ENCODE measurements around the gene TJAP1. TPM values are rescaled to one million over a fixed set of nuclear protein-coding genes. Genes with fewer than 3 reads are reported as not detected.
A peak's percentile ranks its signal among the peaks of the same experiment; 100 is the strongest.
"Not testable (repeated sequence)": the region's sequence is repeated elsewhere in the genome, so short reads cannot be mapped to it uniquely, and the experiment has no call there.

Gene TJAP1
- total RNA-seq, 1 experiment from 2014 or later, result 7.8 TPM

DNA sequence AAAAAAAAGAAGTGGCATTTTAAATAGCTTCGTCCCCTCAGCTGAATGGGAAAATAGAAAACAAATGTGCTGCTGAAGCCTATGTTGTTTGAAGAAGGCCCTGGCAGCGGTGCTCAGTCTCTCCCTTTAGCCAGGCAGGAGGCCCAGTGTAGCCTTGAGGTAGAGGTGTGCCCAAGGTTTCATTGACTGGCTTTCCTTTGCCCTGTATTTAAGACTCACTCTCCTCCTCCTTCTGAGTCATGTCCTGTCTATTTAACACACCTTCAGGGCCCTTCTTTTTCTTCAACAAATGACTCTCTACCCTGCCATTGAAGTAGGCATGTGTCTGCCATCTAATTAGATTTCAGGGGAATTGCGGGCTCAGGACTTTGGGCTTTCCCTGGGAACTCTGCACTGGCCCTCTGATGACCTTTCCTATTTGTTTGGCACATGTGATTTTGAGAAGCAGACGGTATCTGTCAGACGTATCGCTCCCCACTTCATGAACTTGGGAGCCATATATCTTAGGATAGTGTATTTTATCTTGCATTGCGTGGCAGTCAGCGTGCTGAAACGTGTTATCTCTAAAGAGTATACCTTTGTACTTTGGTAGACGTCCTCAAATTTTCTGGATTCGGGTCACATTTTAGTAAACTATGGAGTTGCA, 4.3 kb downstream of the TJAP1 start:
- no peak for DNase-seq (ENCODE audit: low read depth)

GRCh38 chr6:43488667-43489276, 11.4 kb downstream of the TJAP1 start:
- DNase-seq (ENCODE audit: low read depth), result peak; percentile 74

GRCh38 chr6:43489277-43490072, 12.1 kb downstream of the TJAP1 start:
- peak; percentile 58 for DNase-seq (ENCODE audit: low read depth)

DNA sequence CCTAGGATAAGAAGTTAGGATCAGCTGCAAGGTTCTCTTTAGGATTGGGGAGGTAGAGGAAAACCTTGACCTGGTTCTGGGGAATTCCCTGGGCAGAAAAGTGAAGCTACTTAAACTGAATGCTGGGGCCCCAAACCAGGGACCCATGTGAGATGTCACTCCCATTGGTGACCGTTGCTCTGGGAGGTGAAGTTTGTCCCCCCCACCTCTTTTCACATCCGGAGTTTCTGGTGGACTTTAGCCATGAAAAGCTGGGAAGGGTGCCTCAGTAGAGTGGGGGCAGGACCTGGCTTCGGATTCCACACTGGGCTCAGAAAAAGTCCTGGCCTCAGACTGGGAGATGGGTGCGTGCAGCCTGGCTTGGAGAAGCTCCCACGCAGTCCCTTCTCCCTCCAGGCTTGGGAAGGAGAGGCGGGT, 13.2 kb downstream of the TJAP1 start:
- DNase-seq (ENCODE audit: low read depth), result no peak

DNA sequence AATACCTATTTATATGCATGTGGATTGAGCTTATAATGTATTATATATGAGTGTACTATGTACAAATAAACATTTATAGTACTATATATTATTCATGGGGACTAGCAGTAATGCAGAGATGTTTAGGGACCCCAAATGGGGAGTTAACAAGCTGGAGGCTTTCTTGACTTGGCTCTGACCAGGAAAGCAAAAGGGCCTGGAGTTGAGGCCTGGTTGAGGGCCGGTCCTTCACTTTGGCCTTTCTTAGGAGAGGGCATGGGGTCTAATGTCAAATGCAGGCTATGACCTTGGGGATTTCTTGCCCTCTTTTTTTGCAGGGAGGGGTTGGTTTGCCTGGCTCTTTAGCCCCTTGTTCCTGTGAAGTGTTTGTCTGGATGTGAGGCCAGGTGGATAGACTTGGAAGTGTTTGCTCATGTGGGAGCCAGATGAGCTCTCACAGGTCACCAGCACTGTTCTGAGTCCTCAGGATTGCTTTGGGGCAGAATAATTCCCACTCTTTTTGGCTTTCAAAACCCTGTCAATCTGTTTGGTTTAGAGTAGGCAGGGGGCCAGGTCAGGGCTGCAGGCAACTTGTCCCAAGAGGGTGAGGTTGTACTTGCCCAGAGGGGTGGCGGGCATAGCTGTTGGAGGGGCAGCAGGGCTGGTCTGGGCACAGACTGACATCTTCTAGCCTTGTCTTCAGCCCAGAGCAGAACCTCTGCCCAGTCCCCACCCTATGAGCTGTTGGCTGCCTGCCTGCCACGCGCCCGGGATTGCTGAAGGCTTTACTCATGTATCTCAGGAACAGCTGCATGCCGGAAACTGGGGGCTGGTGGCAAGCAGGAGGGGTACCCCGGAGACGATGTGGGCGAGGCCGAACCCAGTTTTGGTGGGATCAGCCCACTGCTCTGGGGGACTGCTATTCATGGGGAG, 14.6 kb downstream of the TJAP1 start:
- peak; percentile 77 for DNase-seq (ENCODE audit: low read depth)

- no peak for DNase-seq (ENCODE audit: low read depth)
These were observed 15.3 kb downstream of the TJAP1 start for GRCh38 chr6:43492673-43493072.

DNA sequence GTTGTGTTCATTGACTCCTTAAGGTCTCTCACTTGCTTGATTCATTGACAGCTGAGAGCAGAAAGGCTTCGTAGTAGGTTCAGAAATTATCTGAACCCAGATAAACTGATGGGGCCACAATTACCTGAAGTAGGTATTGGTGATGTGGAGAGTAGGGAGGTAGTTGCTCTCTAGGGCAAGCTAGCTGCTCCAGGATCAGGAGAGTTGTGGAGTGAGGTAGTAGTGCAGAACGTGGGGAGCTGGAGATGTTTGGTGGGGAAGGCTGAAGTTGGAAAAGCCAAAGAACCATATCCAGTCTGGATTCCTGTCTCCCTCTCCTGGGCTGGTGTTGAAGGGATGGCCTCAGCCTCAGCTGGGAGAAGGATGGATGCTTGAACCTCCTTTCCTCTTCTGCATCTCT, 15.9 kb downstream of the TJAP1 start:
- DNase-seq (ENCODE audit: low read depth), result no peak

DNA sequence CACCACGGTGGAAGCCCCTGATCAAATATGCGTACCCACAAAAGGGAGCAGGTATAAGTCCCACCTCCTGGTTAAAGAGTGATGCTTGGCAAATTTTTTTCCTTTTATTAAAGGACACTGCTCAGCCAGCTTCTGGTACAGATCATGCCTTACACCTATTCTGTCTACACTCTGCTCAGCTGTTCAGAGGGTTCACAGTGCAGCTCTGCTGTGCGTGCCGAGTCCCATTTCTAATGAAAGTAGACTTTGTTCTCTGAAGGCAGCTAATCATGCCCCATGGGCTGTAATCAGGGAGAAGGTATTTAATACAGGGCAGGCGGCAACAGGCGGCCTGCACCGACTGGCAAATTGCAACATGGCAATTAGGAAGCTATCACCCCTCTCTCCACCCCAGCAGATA, 16.5 kb downstream of the TJAP1 start:
- no peak for DNase-seq (ENCODE audit: low read depth)

DNA sequence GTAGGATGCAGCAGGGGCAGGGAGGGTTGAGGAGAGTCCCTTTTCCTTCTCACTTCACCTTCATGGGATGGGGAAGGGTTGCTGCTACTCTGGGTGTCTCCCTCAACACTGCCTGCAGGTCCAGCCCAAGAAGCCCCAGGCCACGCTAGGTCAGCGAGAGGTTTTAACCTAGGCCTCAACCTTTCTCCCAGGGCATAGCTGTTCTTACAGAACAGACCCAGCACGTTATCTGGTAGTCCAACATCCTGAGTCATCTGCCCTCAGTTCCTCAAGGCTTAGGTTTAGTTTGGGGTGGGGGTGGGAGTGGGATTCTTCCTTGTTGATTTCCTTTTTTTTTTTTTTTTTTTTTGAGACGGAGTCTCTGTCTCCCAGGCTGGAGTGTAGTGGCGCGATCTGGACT, 17.0 kb downstream of the TJAP1 start:
- DNase-seq (ENCODE audit: low read depth), result no peak

DNA sequence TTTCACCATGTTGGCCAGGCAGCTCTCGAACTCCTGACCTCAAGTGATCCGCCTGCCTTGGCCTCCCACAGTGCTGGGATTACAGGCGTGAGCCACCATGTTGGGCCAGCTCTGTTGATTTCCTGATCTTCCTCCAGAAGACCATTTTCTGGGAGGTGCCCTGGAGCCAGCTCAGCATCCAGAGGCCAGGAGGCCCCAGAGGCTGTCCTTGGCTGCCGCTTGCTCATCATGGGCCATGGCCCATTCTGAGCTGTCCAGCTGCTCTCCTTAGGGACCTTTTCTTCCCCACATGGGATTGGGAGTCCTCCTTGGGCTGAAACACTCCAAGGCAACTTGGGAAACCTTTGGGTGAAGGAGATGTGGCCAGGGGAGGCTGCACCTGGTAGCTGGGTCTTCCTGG, 17.4 kb downstream of the TJAP1 start:
- DNase-seq (ENCODE audit: low read depth), result no peak

- peak; percentile 40 for DNase-seq (ENCODE audit: low read depth)
These were observed 18.1 kb downstream of the TJAP1 start for GRCh38 chr6:43495409-43495941.

DNA sequence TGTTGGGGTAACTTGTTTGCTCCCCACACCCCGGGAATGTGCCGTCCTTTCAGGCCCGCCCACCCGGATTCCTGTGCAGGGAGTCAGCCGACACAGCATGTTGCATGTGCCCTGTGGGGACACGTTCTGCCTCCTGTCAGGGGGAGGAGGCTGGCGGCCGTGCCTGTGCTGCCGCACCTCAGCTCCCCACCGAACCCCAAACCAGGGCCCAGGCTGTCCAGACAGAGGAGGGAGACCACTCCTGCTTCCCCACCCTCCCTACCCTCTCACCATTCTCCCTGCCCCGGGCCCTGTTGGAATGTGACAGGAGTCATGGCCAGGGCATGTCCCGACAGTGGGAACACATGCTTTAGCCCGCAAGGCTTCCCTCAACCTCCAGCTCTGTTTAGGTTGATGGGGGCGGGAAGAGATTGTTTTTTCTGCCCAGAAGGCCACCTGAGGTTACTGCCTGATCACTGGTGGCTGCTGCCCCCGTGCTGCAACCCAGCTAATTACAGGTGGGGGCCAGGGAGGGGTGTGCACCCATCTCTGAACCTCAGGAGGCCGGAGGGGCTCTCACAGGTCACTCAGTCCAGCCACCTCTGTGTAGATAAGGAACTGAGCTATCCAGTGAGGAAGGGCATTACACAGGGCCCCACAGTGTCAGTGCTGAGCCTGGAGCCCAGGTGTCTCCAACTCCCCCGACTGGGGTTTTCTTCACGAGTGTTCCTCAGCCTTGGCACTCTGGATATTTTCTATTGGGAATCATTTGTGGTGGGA, 19.2 kb downstream of the TJAP1 start:
- DNase-seq (ENCODE audit: low read depth), result peak; percentile 54

DNA sequence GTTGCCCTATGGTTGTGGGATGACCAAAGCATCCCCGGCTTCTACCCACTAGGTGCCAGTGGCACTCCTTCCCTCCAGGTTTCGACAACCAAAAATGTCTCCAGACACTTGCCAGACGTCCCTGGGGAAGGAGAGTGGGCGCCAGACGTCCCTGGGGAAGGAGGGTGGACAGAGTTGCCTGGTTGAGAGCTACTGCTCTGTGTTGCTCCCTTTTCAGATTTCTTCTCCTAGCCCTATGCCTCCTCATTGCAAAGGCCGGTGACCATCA, 19.7 kb downstream of the TJAP1 start:
- DNase-seq (ENCODE audit: low read depth), result no peak

GRCh38 chr6:43497689-43498088, 20.3 kb downstream of the TJAP1 start:
- no peak for DNase-seq (ENCODE audit: low read depth)

GRCh38 chr6:43498291-43498690, 20.9 kb downstream of the TJAP1 start:
- DNase-seq (ENCODE audit: low read depth), result not testable (repeated sequence)

DNA sequence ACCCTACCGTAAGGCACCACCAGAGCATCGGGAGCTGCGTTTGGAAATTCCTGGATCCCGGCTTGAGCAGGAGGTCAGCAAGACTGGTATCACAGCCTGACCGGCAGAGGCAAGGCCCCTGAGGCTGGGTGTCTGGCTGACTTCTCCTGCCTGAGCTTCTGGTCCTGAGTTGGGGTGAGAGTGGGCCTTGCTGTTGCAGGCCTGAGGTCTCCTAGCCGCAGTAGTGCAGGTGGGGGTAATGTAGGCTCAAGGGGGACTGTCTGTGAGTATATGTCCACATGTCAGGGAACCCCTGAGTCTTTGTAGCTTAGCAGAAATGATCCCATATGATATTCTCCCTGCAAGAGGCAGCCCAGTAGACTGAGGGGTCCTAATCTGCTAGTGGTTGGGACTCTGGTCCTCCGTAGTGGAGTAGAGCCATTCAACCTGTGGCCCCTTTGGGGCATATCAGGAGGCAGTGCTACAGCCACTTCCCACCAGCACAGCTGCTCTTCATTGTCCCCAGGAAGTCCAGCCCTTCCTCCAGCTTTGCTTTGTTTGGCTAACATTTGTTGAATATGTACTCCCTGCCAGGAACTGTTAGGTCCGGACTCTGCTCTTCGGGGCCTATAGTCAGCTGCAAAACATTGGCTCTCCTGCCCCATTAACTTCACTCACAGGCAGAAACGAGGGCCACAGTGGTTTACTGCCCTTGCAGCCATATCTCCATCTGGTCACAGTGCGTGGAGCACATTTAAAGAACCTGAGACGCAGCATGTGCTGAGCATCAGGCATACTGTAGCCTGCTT, 21.9 kb downstream of the TJAP1 start:
- DNase-seq (ENCODE audit: low read depth), result no peak

- DNase-seq (ENCODE audit: low read depth), result no peak
These were observed 23.6 kb downstream of the TJAP1 start for GRCh38 chr6:43500921-43501320.

GRCh38 chr6:43502666-43503065, 25.3 kb downstream of the TJAP1 start:
- DNase-seq (ENCODE audit: low read depth), result no peak

- DNase-seq (ENCODE audit: low read depth), result no peak
These were observed 26.1 kb downstream of the TJAP1 start for GRCh38 chr6:43503443-43503842.
